ENCODE measurements around the gene CDK17. TPM values are rescaled to one million over a fixed set of nuclear protein-coding genes. Genes with fewer than 3 reads are reported as not detected.
A peak's percentile ranks its signal among the peaks of the same experiment; 100 is the strongest.

CDK17 gene
- total and polyA plus RNA-seq, 10 donors = 12.9 to 108 (median 66.4) TPM

- H3K36me3 ChIP-seq = peaks cover 0 to 83% (median 19%) of the 10 kb centered on the region in 6 donors
- no peak for DNase-seq
Observed at GRCh38 chr12:96256672-96257361, 143.4 kb downstream of the CDK17 start.

DNA sequence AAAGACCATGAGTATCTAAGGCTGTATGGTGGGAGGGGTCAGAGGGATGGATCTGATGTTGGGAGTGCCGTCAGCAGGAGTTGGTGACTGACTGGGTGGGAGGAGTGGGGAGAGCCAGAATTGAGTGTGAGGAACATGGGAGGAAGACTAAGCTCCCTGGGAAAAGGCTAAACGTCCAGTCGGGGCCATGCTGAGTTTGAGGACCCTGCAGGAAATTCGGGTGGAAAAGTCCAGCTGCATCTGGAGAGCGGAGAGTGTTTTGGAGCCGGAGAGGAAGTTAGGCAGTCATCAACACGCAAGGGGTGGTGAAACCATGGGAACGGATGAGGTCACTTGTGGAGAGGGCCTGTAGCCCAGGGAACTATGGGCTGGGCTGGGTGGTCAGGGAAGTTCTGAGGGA is 145.2 kb downstream of the CDK17 start:
- H3K36me3 ChIP-seq = peaks cover 0 to 83% (median 16%) of the 10 kb centered on the region in 6 donors
- no peak for DNase-seq
- TF ChIP-seq, protein P1, sequence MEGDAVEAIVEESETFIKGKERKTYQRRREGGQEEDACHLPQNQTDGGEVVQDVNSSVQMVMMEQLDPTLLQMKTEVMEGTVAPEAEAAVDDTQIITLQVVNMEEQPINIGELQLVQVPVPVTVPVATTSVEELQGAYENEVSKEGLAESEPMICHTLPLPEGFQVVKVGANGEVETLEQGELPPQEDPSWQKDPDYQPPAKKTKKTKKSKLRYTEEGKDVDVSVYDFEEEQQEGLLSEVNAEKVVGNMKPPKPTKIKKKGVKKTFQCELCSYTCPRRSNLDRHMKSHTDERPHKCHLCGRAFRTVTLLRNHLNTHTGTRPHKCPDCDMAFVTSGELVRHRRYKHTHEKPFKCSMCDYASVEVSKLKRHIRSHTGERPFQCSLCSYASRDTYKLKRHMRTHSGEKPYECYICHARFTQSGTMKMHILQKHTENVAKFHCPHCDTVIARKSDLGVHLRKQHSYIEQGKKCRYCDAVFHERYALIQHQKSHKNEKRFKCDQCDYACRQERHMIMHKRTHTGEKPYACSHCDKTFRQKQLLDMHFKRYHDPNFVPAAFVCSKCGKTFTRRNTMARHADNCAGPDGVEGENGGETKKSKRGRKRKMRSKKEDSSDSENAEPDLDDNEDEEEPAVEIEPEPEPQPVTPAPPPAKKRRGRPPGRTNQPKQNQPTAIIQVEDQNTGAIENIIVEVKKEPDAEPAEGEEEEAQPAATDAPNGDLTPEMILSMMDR (IDR thresholded peaks at IDR 0.05 in 8 of 11, conservative IDR thresholded peaks at IDR 0.05 in 3 of 11) = no peak
- no peak for TF ChIP-seq POLR2A (IDR thresholded peaks at IDR 0.05)
- peak in 2 of 3 donors; percentile 71 to 87 for TF ChIP-seq POLR2AphosphoS5 (IDR thresholded peaks at IDR 0.05)
- intact Hi-C loops (cut with DNase I; ENCODE audit: low total_unique reads) = no loop called here
- H3K27ac ChIP-seq = peak overlapping the region in 7 of 8 donors; percentile 49 to 85 (median 64)
- WGBS, 5 donors = 50 to 65% (median 54%) methylated on average over 8 of the region's 8 CpGs
- no peaks in the 10 kb centered on the region for H3K9me3 ChIP-seq
- no peak overlapping the region for H3K4me3 ChIP-seq
- H3K4me1 ChIP-seq = peaks cover 0 to 82% (median 42%) of the 10 kb centered on the region in 6 donors
- H3K27me3 ChIP-seq (replicated peaks in 1 of 7) = no peaks in the 10 kb centered on the region

More at GRCh38 chr12:96256672-96257361, 143.4 kb downstream of the CDK17 start:
- Histone ChIP-seq H3K4me1 (peaks cover 0 to 72% (median 41%) of the 10 kb centered on the region in 6 donors), H3K9me3 (no peaks in the 10 kb centered on the region), H3K4me3 (no peak overlapping the region), H3K27ac (peak overlapping the region in 5 of 8 donors; percentile 3 to 85 (median 46)), H3K27me3 (replicated peaks in 1 of 7) (no peaks in the 10 kb centered on the region)
- TF ChIP-seq, protein P1 (IDR thresholded peaks at IDR 0.05 in 8 of 11, conservative IDR thresholded peaks at IDR 0.05 in 3 of 11) = no peak
- peak; percentile 6 to 51 (median 8) for TF ChIP-seq POLR2AphosphoS5 (IDR thresholded peaks at IDR 0.05)
- 77 to 84% (median 81%) methylated on average over 7 of the region's 7 CpGs for WGBS, 5 donors
- intact Hi-C loops (cut with DNase I; ENCODE audit: low total_unique reads) = no loop called here

DNA sequence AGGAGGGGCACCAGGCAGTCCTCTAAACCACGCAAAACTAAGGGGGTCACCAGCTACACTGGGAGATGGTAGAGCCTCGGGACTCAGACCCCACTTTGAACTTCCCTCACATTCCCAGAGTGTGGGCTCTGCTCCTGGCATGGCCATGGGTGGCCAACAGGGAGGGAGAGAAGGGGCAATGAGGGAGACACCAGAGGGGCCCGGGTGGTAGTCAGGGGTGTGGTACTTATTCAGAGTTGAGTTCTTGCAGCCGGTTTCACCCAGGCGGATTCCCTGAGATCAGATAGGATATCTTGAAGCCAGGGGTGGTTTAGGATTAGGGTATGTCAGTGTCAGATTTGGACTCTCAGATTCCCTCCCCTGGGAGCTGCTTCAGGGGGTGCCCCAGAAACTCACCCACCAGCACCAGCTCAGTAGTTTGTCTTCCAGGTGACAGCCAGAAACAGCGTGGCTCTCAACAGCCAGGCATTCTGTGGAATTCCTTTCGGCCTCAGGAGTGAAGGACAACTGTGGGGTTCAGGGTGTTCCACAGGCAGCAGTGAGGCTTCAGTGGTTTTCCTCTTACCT is 150.0 kb downstream of the CDK17 start:
- H3K27me3 ChIP-seq (replicated peaks in 1 of 7) = no peaks in the 10 kb centered on the region
- H3K9me3 ChIP-seq = no peaks in the 10 kb centered on the region
- peaks cover 0 to 70% (median 23%) of the 10 kb centered on the region in 6 donors for H3K4me1 ChIP-seq
- intact Hi-C loops (cut with DNase I; ENCODE audit: low total_unique reads) = no loop called here
- TF ChIP-seq, protein P1 (IDR thresholded peaks at IDR 0.05 in 8 of 11, conservative IDR thresholded peaks at IDR 0.05 in 3 of 11) = no peak
- no peak for TF ChIP-seq POLR2AphosphoS5 (IDR thresholded peaks at IDR 0.05)
- no peak for TF ChIP-seq POLR2A (IDR thresholded peaks at IDR 0.05)
- peak; percentile 64 for DNase-seq
- 75 to 92% (median 84%) methylated on average over 5 to 7 of the region's 7 CpGs for WGBS, 5 donors
- H3K4me3 ChIP-seq = no peak overlapping the region
- peaks cover 5 to 94% (median 34%) of the 10 kb centered on the region in 6 donors for H3K36me3 ChIP-seq
- peak overlapping the region in 4 of 8 donors; percentile 22 to 64 (median 38) for H3K27ac ChIP-seq
